ENCODE measurements around the gene EVPL. TPM values are rescaled to one million over a fixed set of nuclear protein-coding genes. Genes with fewer than 3 reads are reported as not detected.

The EVPL gene
- total RNA-seq, 1 experiment from 2014 or later = 36.4 TPM

GRCh38 chr17:76009447-76009846 lies 17.7 kb downstream of the EVPL start:
- in situ Hi-C loops (cut with HindIII; ENCODE audit: low pct_unique_long_range_greater_than_20kb, low sequenced_read_pairs) (no loop called here), intact Hi-C loops (cut with micrococcal nuclease; ENCODE audit: unreplicated experiment) (no loop called here)
- Histone ChIP-seq H3K27ac (ENCODE audit: low read length) (no peak overlapping the region), H3K36me3 (ENCODE audit: control insufficient read depth, insufficient read depth, low read length) (no peaks in the 10 kb centered on the region), H3K4me1 (ENCODE audit: control insufficient read depth, insufficient read depth, low read length) (peaks cover 15% of the 10 kb centered on the region), H3K9me3 (ENCODE audit: control insufficient read depth, insufficient read depth, low read depth, low read length) (no peaks in the 10 kb centered on the region), H3K4me3 (ENCODE audit: low read depth in 2 of 2, low read length in 2 of 2) (no peak overlapping the region), H3K27me3 (ENCODE audit: control insufficient read depth, insufficient read depth, low read length) (no peaks in the 10 kb centered on the region)
- ChIA-PET CTCF (interaction anchor here (0.6 to 1.8 kb wide), 2 partner anchors 9 to 102 kb away, joined by 3 to 8 read pairs; partner anchors contain the start of gene CDK3), POLR2A (no interaction called here)
- TF ChIP-seq SIN3A (IDR thresholded peaks at IDR 0.05; ENCODE audit: borderline replicate concordance, insufficient read depth, low read depth, low read length) = no peak
- TF ChIP-seq REST (IDR thresholded peaks at IDR 0.05; ENCODE audit: insufficient read depth in 1 of 2, low read depth in 2 of 2, low read length in 1 of 2) = no peak
- no peak for TF ChIP-seq CTCF (IDR thresholded peaks at IDR 0.05)
- no peak for TF ChIP-seq TCF7L2 (IDR thresholded peaks at IDR 0.05; ENCODE audit: low read depth, low read length)
- TF ChIP-seq POLR2AphosphoS5 (IDR thresholded peaks at IDR 0.05; ENCODE audit: low read depth, low read length) = no peak
- ATAC-seq = no peak
- no peak for DNase-seq (ENCODE audit: low read depth, low spot score)
- BruUV-seq (replicated peaks) = TSS peak; percentile 82

- in situ Hi-C loops (cut with HindIII; ENCODE audit: low pct_unique_long_range_greater_than_20kb, low sequenced_read_pairs) = no loop called here
- Histone ChIP-seq H3K9me3 (ENCODE audit: control insufficient read depth, insufficient read depth, low read depth, low read length) (no peaks in the 10 kb centered on the region), H3K36me3 (ENCODE audit: control insufficient read depth, insufficient read depth, low read length) (no peaks in the 10 kb centered on the region), H3K4me1 (ENCODE audit: control insufficient read depth, insufficient read depth, low read length) (peaks cover 15% of the 10 kb centered on the region), H3K4me3 (ENCODE audit: low read depth in 2 of 2, low read length in 2 of 2) (no peak overlapping the region), H3K27ac (ENCODE audit: low read length) (no peak overlapping the region), H3K27me3 (ENCODE audit: control insufficient read depth, insufficient read depth, low read length) (no peaks in the 10 kb centered on the region)
- TF ChIP-seq SIN3A (IDR thresholded peaks at IDR 0.05; ENCODE audit: borderline replicate concordance, insufficient read depth, low read depth, low read length) (no peak), TCF7L2 (IDR thresholded peaks at IDR 0.05; ENCODE audit: low read depth, low read length) (no peak), REST (IDR thresholded peaks at IDR 0.05; ENCODE audit: insufficient read depth in 1 of 2, low read depth in 2 of 2, low read length in 1 of 2) (no peak), POLR2AphosphoS5 (IDR thresholded peaks at IDR 0.05; ENCODE audit: low read depth, low read length) (no peak), CTCF (IDR thresholded peaks at IDR 0.05) (no peak)
- POLR2A ChIA-PET = no interaction called here
- no TSS peak for BruUV-seq (replicated peaks)
- intact Hi-C loops (cut with micrococcal nuclease; ENCODE audit: unreplicated experiment) = no loop called here
- CTCF ChIA-PET = interaction anchor here (0.6 to 1.8 kb wide), 3 partner anchors 9 to 103 kb away, joined by 3 to 8 read pairs (median 5); partner anchors contain the start of gene CDK3
- ATAC-seq (no peak), DNase-seq (ENCODE audit: low read depth, low spot score) (no peak)
Observed at GRCh38 chr17:76008630-76009425, 18.3 kb downstream of the EVPL start.
